Uterus (tissue), 4 donors: ENCODE data around the gene TLCD1. TPM values are rescaled to one million over a fixed set of nuclear protein-coding genes. Genes with fewer than 3 reads are reported as not detected.
A peak's percentile ranks its signal among the peaks of the same experiment; 100 is the strongest.

ENCODE experiments used
- DNase-seq, 2 donors: peaks; one replicate each; pipeline ENCODE4 v3.0.0-alpha.2; 2019 to 2020
- H3K27ac ChIP-seq, 2 donors: fragments of 200-600 bp; sonication (generic); 1 replicate in 1 of 2; 2 replicates in 1 of 2; pipeline ENCODE4 v1.5.1; 2016 to 2018
- H3K27me3 ChIP-seq, 2 donors: fragments of 200-600 bp; sonication (generic); one replicate each; pipeline ENCODE4 v1.5.1; 2018 to 2019; ENCODE audit warnings: control low read depth in 1 of 2
- H3K36me3 ChIP-seq, 2 donors: fragments of 200-600 bp; sonication (generic); one replicate each; pipeline ENCODE4 v1.5.1; 2019; ENCODE audit warnings: control low read depth in 1 of 2
- H3K4me1 ChIP-seq, 2 donors: fragments of 200-600 bp; sonication (generic); one replicate each; pipeline ENCODE4 v1.5.1; 2018 to 2019; ENCODE audit warnings: control low read depth in 1 of 2
- H3K4me3 ChIP-seq, 2 donors: fragments of 200-600 bp; sonication (generic); 1 replicate in 1 of 2; 2 replicates in 1 of 2; pipeline ENCODE4 v1.5.1; 2018 to 2019; ENCODE audit warnings: mild to moderate bottlenecking in 1 of 2
- H3K9me3 ChIP-seq, 2 donors: fragments of 200-600 bp; sonication (generic); one replicate each; pipeline ENCODE4 v1.5.1; 2019; ENCODE audit warnings: control low read depth in 1 of 2
- CTCF ChIP-seq, 4 experiments: fragments of 200-600 bp in 2 of 4; fragments of 450-650 bp in 2 of 4; sonication (generic) in 2 of 4; IDR thresholded peaks; one replicate each; pipeline ENCODE4 v1.5.1; 2016 to 2019; ENCODE audit warnings: antibody characterized with exemption in 4 of 4, mild to moderate bottlenecking in 2 of 4, moderate library complexity in 1 of 4
- POLR2A ChIP-seq, 2 donors: fragments of 450-650 bp; IDR thresholded peaks; one replicate each; pipeline ENCODE4 v1.6.1; 2016; ENCODE audit warnings: antibody characterized with exemption in 2 of 2, mild to moderate bottlenecking in 1 of 2, moderate library complexity in 1 of 2
- intact Hi-C: fragments of 100-400 bp; cut with DNase I; formaldehyde crosslinking; loops from one replicate; pipeline ENCODE4 v1.15.1; 2023; ENCODE audit warnings: low total_unique reads
- total RNA-seq, 4 donors: library from RNA; depleted of rRNA in 3 of 4; stranded (reverse); fragments of >200 nt in 3 of 4; gene quantifications; one replicate each; pipeline versions ENCODE4 v1.1.0 to v1.2.4, GENCODE V29; 2014 to 2023
- donor health status: DM: yes; HTN: yes; CAD: no.

Gene TLCD1
- total RNA-seq, 4 donors from 2014 or later, result 1.3 to 1.4 TPM; not detected in 2

- H3K36me3 ChIP-seq, result no peaks in the 10 kb centered on the region
- H3K9me3 ChIP-seq, result no peaks in the 10 kb centered on the region
- DNase-seq, result peak; percentile 67 to 76
- H3K27ac ChIP-seq, result peak within 1 kb of the TSS; percentile 86 to 91
- peak in 3 of 4 experiments; percentile 42 to 77 (median 67) for TF ChIP-seq CTCF (IDR thresholded peaks at IDR 0.05)
- peak; percentile 98 for TF ChIP-seq POLR2A (IDR thresholded peaks at IDR 0.05)
- no peaks in the 10 kb centered on the region for H3K27me3 ChIP-seq
- intact Hi-C loops, result no loop called here
- peaks cover 0 to 11% of the 10 kb centered on the region in 2 donors for H3K4me1 ChIP-seq
- peak within 1 kb of the TSS; percentile 49 to 77 for H3K4me3 ChIP-seq
These were observed 17.4 kb upstream of the TLCD1 start, which contains the start of gene TRAF4 for GRCh38 chr17:28743243-28744103. Gene TRAF4 (plus strand): TSS chr17:28744011. CDS start chr17:28744113, 102 bp downstream.

- Histone ChIP-seq H3K27me3 (no peaks in the 10 kb centered on the region), H3K4me3 (no peak overlapping the region), H3K27ac (no peak overlapping the region), H3K9me3 (no peaks in the 10 kb centered on the region), H3K36me3 (no peaks in the 10 kb centered on the region), H3K4me1 (peaks cover 0 to 11% of the 10 kb centered on the region in 2 donors)
- no peak for DNase-seq
- no peak for TF ChIP-seq POLR2A (IDR thresholded peaks at IDR 0.05)
- no peak for TF ChIP-seq CTCF (IDR thresholded peaks at IDR 0.05)
- intact Hi-C loops, result no loop called here
These were observed 15.6 kb upstream of the TLCD1 start for GRCh38 chr17:28741358-28742349.

GRCh38 chr17:28740406-28741357 lies 14.6 kb upstream of the TLCD1 start:
- intact Hi-C loops, result no loop called here
- Histone ChIP-seq H3K4me1 (peaks cover 0 to 5% of the 10 kb centered on the region in 2 donors), H3K9me3 (no peaks in the 10 kb centered on the region), H3K36me3 (no peaks in the 10 kb centered on the region), H3K4me3 (no peak overlapping the region), H3K27ac (no peak overlapping the region), H3K27me3 (no peaks in the 10 kb centered on the region)
- TF ChIP-seq CTCF (IDR thresholded peaks at IDR 0.05) (no peak), POLR2A (IDR thresholded peaks at IDR 0.05) (no peak)
- no peak for DNase-seq

- intact Hi-C loops, result no loop called here
- no peaks in the 10 kb centered on the region for H3K4me1 ChIP-seq
- TF ChIP-seq POLR2A (IDR thresholded peaks at IDR 0.05) (no peak), CTCF (IDR thresholded peaks at IDR 0.05) (no peak)
- H3K27me3 ChIP-seq, result no peaks in the 10 kb centered on the region
- no peaks in the 10 kb centered on the region for H3K36me3 ChIP-seq
- H3K4me3 ChIP-seq, result no peak overlapping the region
- H3K27ac ChIP-seq, result no peak overlapping the region
- DNase-seq, result no peak
- H3K9me3 ChIP-seq, result no peaks in the 10 kb centered on the region
These were observed 12.8 kb upstream of the TLCD1 start for GRCh38 chr17:28738680-28739384.
